Measurements from ENCODE around the gene RTEL1. TPM values are rescaled to one million over a fixed set of nuclear protein-coding genes. Genes with fewer than 3 reads are reported as not detected.
A peak's percentile ranks its signal among the peaks of the same experiment; 100 is the strongest.
"Not testable (repeated sequence)": the region's sequence is repeated elsewhere in the genome, so short reads cannot be mapped to it uniquely, and the experiment has no call there.

RTEL1 gene
- total RNA-seq, 1 donor from 2014 or later, result 8.0 TPM

DNA sequence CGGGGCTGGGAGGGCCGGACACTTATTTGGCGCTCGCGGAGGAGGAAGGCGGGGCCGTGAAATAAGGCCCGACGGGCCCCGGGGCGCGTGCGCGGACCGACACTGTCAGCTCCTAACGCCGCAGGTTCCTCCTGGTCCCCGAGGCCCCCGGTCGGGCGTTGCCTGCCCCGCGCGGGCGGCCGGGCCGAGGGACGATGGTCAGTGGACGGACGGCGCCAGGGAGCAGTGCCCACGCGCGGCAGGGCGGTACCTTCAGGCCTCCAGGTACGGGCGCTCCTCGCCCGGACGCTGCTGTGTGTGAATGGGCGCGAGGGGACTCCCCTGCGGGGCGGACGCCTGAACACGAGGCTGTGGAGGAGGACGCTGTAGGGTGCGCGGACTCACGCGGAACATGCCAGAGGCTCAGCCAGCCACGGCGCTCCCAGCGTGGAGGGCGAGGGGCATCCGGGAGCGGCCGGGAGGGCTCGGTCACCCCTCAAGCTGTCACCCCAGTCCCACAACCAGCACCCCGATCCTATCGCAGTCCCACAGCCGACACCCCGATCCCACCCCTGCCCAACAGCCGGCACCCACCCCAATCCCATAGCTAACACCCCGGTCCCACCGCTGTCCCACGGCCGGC is 30.9 kb upstream of the RTEL1 start:
- peak; percentile 66 for DNase-seq (ENCODE audit: low read depth)

DNA sequence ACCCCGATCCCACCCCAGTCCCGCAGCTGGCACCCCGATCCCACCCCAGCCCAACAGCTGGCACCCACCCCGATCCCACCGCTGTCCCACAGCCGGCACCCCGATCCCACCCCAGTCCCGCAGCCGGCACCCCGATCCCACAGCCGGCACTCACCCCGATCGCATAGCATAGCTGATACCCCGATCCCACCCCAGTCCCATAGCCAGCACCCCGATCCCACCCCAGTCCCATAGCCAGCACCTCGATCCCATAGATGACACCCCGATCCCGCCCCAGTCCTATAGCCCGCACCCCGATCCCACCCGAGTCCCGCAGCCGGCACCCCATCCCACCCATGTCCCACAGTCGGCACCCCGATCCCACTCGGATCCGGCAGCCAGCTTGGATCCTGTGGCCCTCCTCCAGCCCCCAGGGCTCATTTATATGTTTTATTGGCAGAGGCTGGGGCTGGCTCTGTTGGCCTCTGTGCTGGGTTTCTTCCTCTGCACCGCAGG is 30.3 kb upstream of the RTEL1 start:
- no peak for DNase-seq (ENCODE audit: low read depth)

DNA sequence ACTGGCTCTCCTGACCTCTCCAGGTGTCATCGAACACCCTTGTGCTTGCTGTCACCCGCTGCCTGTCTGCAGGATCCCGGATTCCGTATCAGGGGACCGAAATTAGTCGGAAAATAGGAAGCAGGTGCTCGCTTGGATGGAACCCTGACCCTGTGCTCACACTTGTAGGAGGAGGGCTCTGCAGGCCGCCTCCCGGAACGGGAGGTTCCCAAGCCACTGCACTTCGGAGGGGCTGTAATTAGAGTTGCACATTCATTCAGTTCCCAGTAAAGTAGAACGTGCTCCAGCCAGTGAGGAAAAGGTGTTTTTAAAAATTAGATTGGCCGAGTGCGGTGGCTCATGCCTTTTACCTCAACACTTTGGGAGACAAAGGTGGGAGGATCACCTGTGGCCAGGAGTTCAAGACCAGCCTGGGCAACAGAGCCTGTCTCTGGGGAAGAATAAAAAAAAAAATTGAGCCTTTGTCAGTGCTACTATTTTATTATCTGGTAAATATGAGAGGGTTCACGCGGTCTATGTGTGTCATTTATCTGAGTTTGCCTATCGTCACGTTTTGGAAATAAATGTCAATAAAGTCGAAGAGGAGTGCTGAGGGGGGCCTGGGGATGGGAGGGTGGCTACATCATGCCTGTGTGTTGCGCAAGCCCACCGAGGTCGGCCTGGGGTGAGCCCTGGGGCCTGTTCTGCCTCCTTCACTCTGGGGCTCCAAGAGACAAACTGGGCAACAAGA is 29.7 kb upstream of the RTEL1 start:
- peak; percentile 75 for DNase-seq (ENCODE audit: low read depth)

DNA sequence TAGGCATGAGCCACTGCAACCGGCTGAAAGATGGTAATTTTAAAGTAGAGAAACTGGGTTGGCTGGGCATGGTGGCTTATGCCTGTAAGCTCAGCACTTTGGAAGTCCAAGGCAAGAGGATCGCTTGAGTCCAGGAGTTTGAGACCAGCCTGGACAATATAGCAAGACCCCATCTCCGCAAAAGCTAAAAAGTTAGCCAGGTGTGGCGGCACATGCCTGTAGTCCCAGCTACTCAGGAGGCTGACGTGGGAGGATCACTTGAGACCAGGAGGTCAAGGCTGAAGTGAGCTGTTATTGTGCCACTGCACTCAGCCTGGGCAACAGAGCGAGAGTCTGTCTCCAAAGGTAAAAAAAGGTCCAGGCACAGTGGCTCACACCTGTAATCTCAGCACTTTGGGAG is 27.2 kb upstream of the RTEL1 start:
- DNase-seq (ENCODE audit: low read depth), result not testable (repeated sequence)

DNA sequence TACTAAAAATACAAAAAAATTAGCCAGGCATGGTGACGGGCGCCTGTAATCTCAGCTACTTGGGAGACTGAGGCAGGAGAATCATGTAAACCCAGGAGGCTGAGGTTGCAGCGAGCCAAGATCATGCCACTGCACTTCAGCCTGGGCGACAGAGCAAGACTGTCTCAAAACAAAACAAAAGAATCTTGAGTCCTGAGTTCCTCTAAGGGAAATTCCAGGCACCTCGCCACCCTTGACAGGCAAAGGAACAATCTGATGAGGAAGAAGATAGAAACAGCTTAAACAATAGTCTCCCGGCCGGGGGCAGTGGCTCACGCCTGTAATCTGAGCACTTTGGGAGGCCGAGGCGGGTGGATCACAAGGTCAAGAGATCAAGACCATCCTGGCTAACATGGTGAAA is 26.7 kb upstream of the RTEL1 start:
- DNase-seq (ENCODE audit: low read depth), result peak; percentile 75

DNA sequence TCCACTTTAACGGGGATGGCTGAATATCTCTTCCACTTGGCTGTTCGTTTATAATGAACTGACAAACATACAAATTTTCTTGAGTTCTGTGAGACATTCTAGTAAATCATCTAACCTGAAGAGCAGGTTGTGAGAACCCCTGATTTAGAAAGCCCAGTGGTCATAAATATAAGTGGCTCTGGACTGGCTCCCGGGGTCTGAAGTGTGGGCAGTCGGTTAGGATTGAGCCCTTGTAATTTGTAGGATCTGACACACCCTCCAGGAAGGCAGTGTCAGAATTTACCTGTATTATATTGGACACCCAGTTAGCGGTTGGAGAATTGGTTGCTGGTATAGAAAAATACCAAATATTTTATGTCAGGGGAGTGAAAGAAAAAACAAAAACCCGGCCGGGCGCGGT is 24.4 kb upstream of the RTEL1 start:
- DNase-seq (ENCODE audit: low read depth), result no peak

DNA sequence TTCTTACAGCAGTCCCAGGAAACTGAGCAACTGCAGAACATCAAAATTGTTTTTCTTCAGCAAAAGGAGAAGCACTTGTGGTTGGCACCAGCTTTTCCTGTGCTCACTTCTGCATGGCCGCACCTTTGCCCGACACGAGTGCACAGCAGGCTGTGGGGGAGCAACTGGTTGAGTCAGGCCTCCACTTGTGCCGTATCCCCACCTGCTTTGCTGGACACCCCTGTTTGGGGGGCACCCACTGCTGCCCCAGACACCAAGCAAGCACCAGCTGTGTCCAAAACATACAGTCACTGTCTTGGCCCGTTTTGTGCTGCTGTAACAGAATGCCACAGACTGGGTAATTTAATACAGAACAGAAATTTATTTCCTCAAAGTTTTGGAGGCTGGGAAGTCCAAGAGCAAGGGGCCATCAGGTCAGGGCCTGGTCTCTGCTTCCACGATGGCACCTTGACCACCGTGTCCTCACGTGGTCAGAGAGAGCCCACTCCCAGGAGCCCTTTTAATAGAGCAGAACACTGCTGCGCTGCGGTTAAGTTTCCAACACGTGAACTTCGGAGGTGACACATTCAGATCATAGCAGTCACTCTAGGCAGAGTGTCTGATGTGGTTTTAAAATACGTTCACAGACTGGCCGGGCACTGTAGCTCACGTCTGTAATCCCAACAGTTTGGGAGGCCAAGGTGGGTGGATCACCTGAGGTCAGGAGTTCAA is 22.5 kb upstream of the RTEL1 start:
- DNase-seq (ENCODE audit: low read depth), result no peak

DNA sequence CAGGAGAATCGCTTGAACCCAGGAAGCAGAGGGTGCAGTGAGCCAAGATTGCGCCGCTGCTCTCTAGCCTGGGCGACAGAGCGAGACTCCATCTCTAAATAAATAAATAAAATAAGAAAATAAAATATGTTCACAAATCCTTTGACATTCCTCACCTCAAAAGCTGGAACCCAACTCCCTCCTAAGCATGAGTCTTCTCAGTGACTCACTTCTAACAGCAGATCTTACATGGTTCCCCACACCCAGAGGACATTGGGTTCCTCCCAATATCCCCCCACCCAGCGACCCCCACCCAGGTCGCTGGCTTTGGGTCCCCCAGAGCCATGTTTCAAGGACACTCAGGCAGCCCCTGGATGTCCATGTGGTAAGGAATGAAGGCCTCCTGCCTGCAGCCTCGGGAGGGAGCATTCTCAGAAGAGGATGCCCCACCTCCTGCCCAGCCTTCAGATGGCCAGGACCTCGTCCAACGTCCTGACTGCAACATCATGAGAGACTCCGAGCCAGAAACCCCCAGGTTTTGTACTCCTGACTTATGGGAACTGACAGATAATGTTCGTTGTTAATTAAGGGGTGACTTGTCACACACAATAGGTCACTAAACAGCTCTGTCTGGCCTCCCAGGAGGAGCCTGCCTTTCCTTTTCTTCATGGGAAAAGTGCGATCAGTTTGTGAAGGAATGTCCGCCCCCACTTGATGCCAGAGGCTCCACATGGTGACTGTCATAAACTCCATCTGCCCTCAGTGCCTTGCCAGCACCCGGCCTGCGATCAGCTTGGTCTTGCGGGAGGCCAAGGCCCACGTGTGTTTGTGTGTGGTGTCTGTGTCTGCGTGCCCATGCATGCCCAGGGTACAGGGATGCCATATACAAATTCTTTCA is 21.1 kb upstream of the RTEL1 start:
- DNase-seq (ENCODE audit: low read depth), result no peak

DNA sequence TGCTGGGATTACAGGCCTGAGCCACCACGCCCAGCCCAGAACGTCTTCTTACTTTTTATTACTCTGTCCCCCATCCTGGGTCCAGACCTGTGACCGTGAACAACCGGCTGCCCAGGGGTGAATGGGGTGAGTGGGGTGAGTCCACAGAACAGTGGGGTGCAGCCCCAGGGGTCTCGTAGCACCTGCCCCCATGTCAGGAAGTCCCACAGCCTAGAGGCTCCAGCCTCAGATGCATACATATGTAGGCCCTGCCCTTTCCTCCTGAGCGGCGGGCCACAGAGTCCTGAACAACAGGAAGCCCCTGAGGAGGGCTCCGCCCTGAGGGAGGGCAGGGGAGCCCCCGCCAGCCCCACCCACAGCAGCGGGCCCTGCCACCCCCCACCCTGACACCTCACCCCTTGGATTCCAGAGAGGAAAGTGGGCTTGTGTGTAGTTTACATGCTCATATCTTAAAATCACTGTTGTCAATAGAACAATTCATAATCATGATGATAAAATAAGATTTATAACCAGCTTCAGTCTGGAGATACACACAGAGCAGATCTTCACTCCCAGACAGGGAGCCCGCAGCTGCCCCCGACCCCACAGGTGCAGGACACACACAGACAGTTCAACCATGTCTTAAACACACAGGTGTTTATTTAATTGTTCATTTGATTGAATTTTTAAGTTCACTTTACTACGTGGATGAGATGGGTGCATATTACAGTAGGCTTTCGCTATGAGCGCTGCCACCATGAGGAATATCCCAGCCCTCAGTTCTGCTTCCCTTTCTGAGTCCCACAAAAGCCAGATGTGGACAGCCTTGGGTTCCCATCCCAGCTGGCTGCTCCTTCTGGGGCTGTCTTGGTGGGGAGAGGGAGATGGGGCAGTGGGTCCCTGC is 18.8 kb upstream of the RTEL1 start:
- no peak for DNase-seq (ENCODE audit: low read depth)

DNA sequence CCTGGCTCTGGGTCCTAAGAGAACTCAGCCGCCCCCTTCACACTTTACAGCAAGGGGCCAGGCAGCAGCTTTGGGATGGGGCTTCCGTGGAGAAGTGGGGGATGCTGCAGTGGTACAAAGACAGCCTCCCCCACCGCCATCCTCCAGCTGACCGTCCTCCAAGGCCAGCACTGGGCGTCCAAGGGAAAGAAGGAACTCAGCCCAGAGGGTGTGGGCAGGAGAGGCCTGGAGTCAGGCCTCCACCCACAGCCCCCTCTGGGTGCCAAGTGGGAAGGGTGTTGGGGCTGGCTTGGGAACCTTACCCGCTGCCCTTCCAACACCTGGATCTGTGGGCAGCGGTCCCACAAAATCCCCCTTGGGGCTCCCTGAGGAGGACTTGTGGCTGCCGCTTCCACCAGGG is 18.0 kb upstream of the RTEL1 start:
- no peak for DNase-seq (ENCODE audit: low read depth)

DNA sequence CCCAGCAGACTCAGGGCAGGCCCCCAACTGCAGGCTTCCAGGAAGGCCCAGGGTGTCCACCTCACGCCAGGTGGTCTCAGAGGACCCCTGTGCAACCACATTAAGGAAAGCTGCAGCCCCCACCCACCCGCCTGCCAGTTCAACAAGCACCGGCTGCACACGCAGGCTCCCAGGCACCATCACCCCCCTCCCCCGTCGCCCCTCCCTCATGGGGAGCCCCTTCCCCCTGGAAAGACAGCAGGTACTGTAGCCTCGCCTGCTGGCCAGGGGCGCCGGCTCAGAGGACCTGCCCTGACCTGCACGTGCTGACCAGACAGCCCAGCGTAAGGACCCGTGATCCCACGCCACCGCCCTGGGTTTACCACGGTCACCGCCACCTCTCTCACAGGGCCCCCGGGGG is 17.4 kb upstream of the RTEL1 start:
- not testable (repeated sequence) for DNase-seq (ENCODE audit: low read depth)

DNA sequence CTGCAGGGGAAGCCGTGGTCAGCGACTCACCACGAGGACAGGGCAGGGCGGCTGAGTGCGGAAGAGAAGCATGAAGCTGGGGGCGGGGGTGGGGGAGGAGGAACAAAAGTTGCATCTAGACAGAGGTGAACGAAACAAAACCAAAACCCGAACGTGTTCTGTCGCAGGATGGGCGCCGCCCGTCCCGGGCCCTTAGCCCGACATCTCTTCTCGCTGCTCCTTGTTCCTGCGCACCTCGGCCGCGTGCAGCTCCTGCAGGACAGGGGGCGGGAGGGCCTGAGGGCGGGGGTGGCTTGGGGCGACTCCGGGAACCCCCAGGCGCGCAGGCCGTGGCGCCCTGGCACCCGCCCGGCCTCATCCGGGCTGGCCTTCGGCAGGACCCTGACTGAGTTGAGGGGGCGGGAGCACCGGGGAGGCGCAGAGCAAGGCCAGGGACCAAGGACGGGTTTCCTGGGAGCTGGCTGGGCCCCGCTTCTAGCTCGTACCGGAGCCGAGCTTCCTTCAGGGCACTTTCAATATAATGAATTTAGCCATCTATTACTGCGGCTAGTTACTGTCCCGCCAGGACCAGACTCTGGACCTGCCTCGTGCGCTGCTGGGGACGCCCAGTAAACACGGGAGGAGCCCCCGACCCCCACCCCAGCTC is 16.8 kb upstream of the RTEL1 start:
- DNase-seq (ENCODE audit: low read depth), result no peak

DNA sequence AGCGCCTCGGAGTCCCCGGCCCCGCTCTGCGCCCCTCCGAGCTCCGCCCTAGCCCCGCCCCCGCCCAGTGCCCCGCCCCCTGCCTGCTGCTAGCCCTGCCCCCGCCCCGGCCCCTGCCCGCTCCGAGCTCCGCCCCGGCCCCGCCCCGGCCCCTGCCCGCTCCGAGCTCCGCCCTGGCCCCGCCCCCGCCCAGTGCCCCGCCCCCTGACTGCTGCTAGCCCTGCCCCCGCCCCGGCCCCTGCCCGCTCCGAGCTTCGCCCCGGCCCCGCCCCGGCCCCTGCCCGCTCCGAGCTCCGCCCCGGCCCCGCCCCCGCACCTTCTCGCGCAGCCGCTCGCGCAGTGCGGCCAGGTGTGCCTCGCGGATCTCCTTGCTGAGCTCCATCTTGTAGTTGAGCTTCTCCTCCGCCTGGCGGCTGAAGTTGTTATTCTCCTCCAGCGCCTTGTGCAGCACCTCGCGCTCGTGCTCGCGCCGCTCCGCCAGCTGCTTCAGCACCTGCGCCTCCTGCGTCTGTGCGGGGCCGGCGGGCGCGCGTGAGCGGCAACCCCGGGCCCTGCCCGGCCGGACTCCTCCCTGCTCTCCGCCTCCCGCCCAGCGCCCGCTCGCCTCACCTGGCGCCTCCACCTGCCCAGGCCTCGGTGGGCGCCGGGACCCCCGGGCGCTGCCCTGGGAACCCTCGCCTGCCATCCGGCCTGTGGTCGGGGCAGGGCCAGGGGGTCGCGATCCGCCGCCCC is 16.2 kb upstream of the RTEL1 start:
- peak; percentile 68 for DNase-seq (ENCODE audit: low read depth)

DNA sequence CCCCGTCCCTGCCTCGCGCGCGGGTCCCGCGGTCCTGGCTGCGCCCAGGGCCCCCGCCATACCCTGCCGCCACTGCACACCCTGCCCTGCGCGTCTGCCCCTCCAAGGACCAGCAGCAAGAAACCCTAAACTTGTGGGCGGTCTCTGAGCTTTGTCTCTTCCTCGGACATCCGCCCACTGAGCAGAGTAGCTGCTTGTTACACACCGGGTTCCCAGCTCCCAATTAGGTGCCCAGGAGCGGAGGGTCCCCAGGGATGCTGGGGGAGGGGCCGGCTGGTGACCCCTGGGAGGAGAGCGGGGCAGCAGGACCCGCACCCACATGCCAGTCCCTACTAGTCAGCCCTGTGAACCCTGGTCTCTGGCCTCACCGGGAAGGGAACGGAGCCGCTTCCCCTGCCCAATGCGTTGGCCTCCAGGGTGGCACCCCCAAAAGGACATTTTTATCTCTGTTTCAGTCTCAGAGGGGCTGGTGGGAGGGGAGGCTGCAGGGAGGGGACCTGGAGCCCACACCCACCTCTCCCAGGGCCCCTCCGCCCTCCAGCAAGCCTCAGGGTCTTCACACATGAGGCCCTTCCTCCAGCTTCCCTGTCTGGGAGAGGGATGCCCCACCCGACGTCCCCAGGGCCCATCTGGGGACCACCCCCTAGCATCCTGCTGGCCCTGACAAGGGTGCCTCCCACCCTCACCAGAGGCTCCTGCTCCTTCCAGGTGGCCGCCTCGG is 15.4 kb upstream of the RTEL1 start:
- DNase-seq (ENCODE audit: low read depth), result no peak

DNA sequence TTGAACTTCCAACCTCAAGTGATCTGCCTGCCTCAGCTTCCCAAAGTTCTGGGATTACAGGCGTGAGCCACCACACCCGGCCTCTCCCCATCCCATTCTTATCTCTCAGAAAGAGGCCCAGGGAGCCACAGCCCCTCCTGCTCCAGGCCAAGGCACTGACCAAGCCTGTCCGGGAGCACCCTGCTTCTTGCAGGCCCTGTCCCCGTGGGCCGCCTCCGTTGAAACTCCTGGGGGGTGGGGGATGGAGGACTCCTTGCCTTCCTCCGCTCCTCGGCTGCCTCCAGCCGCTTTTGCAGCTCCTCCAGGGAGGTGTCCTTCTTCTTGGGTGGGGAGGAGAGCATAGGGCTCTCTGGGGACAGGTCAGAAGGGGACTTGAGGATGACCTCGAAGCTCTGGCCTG is 14.6 kb upstream of the RTEL1 start:
- DNase-seq (ENCODE audit: low read depth), result no peak

DNA sequence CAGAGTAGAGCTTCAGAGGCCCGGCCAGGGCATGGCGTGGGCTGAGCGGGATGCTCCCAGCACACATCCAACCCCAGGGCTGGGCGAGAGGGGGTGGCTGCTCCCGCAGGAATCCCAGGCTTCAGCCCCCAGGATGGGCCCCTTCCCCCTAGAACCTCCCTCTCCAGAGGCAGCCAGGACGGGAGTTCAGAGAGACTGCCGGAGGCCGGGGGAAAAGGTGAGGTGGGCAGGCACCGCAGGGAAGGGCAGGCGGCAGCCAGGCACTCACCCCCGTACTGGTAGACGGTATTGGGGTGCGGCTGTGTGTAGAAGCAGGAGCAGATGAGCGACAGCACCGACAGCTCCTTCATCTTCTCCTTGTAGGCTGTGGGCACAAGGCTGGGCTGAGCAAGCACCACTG is 14.2 kb upstream of the RTEL1 start:
- DNase-seq (ENCODE audit: low read depth), result no peak

DNA sequence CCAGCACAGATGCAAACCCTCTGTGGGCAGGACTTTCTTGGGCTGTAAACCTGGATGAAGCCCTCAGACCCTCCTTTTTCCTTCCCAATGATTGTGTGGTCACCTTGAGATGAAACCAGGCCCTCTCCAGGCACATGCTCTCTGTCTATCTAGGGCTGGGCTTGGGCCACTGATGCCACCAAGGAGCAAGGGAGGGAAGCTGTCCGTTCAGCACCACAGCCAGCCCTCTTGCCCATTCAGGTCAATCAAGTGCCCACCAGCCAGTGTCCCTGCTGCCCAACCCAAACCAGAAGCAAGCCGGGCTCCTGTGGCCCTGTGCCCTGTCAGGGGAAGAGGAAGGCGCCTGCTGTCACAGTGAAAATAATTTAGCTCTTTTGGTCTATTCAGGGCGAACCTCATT is 12.9 kb upstream of the RTEL1 start:
- no peak for DNase-seq (ENCODE audit: low read depth)

DNA sequence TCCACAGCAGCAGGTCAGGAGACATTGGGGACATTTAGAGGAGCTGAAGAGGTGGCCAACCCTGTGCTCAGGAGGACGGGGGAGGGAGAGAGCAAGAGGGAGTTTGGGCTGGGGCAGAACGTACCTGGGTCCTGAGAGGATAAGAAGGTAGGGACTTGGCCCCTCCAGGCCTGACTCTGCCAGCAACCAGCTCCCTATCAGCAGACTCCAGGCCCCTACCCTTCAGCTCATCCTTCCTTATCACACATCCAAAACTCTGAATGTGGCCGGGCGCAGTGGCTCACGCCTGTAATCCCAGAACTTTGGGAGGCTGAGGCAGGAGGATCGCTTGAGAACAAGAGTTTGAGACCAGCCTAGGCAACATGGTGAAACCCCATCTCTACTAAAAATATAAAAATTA is 9.9 kb upstream of the RTEL1 start:
- no peak for DNase-seq (ENCODE audit: low read depth)
